SU-DHL-6 (cell line): Measurements from ENCODE around the gene DCLK1.

Experiments used
- H2AFZ ChIP-seq: fragments of 200-600 bp; sonication (generic); 2 replicates; pipeline ENCODE4 v1.6.1; 2014; ENCODE audit warnings: low read depth, mild to moderate bottlenecking, moderate library complexity, mixed read lengths, antibody characterized with exemption, low read length; ENCODE audit not compliant: severe bottlenecking
- H3F3A ChIP-seq: fragments of 200-600 bp; shearing (Covaris generic); 2 replicates; pipeline ENCODE4 v1.6.0; 2016; ENCODE audit warnings: antibody characterized with exemption, mild to moderate bottlenecking; ENCODE audit not compliant: insufficient read depth
- H3K27ac ChIP-seq: fragments of 200-600 bp; sonication (generic); 2 replicates; pipeline ENCODE4 v1.5.1; 2016; ENCODE audit warnings: low read depth, mild to moderate bottlenecking, low read length, moderate library complexity, mixed read lengths
- H3K27me3 ChIP-seq: fragments of 200-600 bp; sonication (generic), shearing (Covaris generic); 2 replicates; pipeline ENCODE4 v1.6.0; 2014; ENCODE audit warnings: mild to moderate bottlenecking, low read length
- H3K36me3 ChIP-seq: fragments of 200-600 bp; sonication (generic); 2 replicates; pipeline ENCODE4 v1.6.1; 2014; ENCODE audit warnings: mild to moderate bottlenecking, low read length, mixed read lengths
- H3K4me2 ChIP-seq: fragments of 300-600, 200-600 bp; shearing (Covaris generic), sonication (generic); 2 replicates; pipeline ENCODE4 v1.6.0; 2014; ENCODE audit warnings: low read length, low read depth, mild to moderate bottlenecking; ENCODE audit not compliant: poor library complexity, severe bottlenecking
- H3K4me3 ChIP-seq: fragments of 200-600 bp; sonication (generic); 2 replicates; pipeline ENCODE4 v1.5.1; 2014; ENCODE audit warnings: antibody characterized with exemption, low read length, mild to moderate bottlenecking, mixed read lengths; ENCODE audit not compliant: insufficient read depth, poor library complexity, severe bottlenecking
- H3K79me2 ChIP-seq: fragments of 200-600 bp; sonication (generic); 2 replicates; pipeline ENCODE4 v1.6.1; 2014; ENCODE audit warnings: mild to moderate bottlenecking, low read length, moderate library complexity; ENCODE audit not compliant: insufficient read depth
- H3K9ac ChIP-seq: fragments of 200-600 bp; sonication (generic); 2 replicates; pipeline ENCODE4 v1.7.0; 2014; ENCODE audit warnings: mild to moderate bottlenecking, low read length
- H3K9me2 ChIP-seq: fragments of 200-600 bp; sonication (generic); replicated peaks from 2 replicates; pipeline ENCODE4 v1.6.1; 2014; ENCODE audit warnings: low read length; ENCODE audit not compliant: insufficient read depth
- H3K9me3 ChIP-seq: fragments of 200-600 bp; sonication (generic); 2 replicates; pipeline ENCODE4 v1.6.1; 2014; ENCODE audit warnings: low read length, mixed read lengths; ENCODE audit not compliant: insufficient read depth
- H4K20me1 ChIP-seq: fragments of 200-600 bp; sonication (generic); 2 replicates; pipeline ENCODE4 v1.6.1; 2014; ENCODE audit warnings: low read depth, mild to moderate bottlenecking, antibody characterized with exemption, low read length, moderate library complexity, mixed read lengths
- EZH2phosphoT487 ChIP-seq: fragments of 200-600 bp; sonication (generic), shearing (Covaris generic); conservative IDR thresholded peaks from 2 replicates; pipeline ENCODE4 v1.6.1; 2018; ENCODE audit warnings: mild to moderate bottlenecking, antibody characterized with exemption, low read length, moderate library complexity, mixed read lengths
- TF ChIP-seq, protein P1 (sequence below): fragments of 200-600 bp; sonication (generic); IDR thresholded peaks from one replicate; pipeline ENCODE4 v1.5.1; 2017; ENCODE audit warnings: antibody characterized with exemption, mild to moderate bottlenecking, low read length, moderate library complexity; ENCODE audit not compliant: insufficient read depth, poor library complexity, severe bottlenecking

DCLK1 gene

DNA sequence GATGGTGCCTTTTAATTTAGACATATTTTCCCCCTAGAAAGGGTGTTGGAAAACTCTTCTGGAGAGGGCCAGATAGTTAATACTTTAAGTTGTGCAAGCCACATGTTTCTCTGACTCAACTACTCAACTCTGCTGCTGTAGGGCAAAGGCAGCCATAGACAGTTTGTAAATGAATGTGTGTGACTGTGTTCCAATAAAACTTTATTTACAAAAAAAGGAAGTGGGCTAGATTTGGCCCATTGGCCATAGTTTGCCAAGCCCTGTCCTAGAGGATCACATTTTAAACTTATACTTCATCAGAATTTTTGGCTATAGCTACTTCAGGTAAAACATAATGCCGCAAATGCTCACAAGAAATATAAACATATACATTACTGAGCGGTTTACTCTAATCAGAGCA is 348.4 kb downstream of the DCLK1 start:
- H3K9me3 ChIP-seq = no peaks in the 10 kb centered on the region
- no peak overlapping the region for H3K4me3 ChIP-seq
- no peak overlapping the region for H3K4me2 ChIP-seq
- no peaks in the 10 kb centered on the region for H3K36me3 ChIP-seq
- TF ChIP-seq, protein P1, sequence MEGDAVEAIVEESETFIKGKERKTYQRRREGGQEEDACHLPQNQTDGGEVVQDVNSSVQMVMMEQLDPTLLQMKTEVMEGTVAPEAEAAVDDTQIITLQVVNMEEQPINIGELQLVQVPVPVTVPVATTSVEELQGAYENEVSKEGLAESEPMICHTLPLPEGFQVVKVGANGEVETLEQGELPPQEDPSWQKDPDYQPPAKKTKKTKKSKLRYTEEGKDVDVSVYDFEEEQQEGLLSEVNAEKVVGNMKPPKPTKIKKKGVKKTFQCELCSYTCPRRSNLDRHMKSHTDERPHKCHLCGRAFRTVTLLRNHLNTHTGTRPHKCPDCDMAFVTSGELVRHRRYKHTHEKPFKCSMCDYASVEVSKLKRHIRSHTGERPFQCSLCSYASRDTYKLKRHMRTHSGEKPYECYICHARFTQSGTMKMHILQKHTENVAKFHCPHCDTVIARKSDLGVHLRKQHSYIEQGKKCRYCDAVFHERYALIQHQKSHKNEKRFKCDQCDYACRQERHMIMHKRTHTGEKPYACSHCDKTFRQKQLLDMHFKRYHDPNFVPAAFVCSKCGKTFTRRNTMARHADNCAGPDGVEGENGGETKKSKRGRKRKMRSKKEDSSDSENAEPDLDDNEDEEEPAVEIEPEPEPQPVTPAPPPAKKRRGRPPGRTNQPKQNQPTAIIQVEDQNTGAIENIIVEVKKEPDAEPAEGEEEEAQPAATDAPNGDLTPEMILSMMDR = no peak
- no peak for TF ChIP-seq EZH2phosphoT487
- no peak overlapping the region for H3K27ac ChIP-seq
- H4K20me1 ChIP-seq = no peaks in the 10 kb centered on the region
- no peak overlapping the region for H2AFZ ChIP-seq
- no peaks in the 10 kb centered on the region for H3K9me2 ChIP-seq
- H3K79me2 ChIP-seq = no peaks in the 10 kb centered on the region
- H3K27me3 ChIP-seq = no peaks in the 10 kb centered on the region
- no peak overlapping the region for H3K9ac ChIP-seq
- H3F3A ChIP-seq = no peaks in the 10 kb centered on the region

DNA sequence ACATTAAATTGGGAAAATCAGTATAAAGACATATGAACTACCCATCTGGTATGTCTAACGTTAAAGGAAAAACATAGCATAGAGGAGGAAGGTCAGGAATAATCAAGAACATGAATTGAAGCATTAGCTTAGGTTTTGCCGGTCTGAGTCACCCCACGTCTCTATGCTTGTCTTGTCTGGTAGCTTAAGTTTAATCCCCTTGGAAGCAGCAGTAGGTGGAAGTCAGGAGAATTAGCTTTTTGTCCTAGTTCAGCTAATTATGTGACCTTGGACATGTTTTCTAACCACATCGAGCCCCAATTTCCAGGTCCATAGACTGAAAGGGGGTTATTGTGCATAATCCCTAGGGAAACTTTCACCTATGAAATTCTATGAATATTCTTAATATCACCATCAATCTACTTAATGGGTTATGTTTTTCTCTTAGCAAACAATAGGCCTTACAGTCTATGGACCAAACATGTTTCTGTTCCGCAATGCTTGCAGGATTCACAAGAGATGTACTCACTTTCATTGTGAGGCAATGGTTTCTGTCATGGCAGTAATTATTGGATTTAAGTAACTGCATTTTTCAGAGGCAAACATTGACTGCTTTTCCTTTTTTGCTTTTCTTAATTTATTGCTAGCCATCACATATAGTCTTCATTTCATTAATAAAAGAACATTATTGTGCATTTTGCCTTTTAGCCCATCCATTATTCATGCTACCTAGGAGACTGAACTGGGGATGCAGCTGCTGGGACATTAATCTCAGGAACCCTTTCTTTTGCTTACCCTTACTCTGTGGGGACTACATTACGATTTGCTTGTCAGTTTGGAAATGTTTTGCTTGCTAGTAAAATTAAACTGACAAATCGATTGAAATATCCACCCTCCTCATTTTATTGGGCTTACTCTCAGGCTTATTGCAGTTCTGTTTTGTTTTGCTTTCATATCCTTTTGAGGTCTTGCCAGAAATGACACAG is 349.9 kb downstream of the DCLK1 start:
- H3K9me2 ChIP-seq = no peaks in the 10 kb centered on the region
- H3K4me2 ChIP-seq = no peak overlapping the region
- H3K9me3 ChIP-seq = no peaks in the 10 kb centered on the region
- no peak overlapping the region for H3K4me3 ChIP-seq
- no peak overlapping the region for H2AFZ ChIP-seq
- H3K27me3 ChIP-seq = no peaks in the 10 kb centered on the region
- H3K9ac ChIP-seq = no peak overlapping the region
- no peaks in the 10 kb centered on the region for H3K79me2 ChIP-seq
- H3K27ac ChIP-seq = no peak overlapping the region
- no peak for TF ChIP-seq EZH2phosphoT487
- TF ChIP-seq, protein P1 = no peak
- H3K36me3 ChIP-seq = no peaks in the 10 kb centered on the region
- no peaks in the 10 kb centered on the region for H4K20me1 ChIP-seq
- no peaks in the 10 kb centered on the region for H3F3A ChIP-seq

DNA sequence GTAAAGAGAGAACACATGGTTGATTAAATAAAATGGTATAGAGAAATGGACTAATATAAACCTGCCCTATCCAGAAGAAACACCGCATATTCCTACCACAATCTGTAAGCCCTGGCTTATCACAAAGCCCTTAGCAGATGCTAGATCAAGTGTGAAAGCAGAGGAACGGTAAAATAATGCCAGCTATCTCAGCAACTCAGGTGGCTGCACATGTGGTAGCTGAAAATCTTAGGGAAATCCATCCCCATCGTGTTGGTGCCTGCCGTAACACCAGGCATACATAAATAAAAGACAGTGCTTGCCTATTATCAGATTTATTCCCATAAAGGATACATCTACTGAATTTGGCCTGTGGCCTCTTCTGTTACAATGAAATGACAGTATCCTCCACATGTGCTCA is 350.6 kb downstream of the DCLK1 start:
- Histone ChIP-seq H3K9me2 (no peaks in the 10 kb centered on the region), H2AFZ (no peak overlapping the region), H3K4me2 (no peak overlapping the region), H3K27ac (no peak overlapping the region), H3K9ac (no peak overlapping the region), H3K4me3 (no peak overlapping the region), H3K79me2 (no peaks in the 10 kb centered on the region), H3K27me3 (no peaks in the 10 kb centered on the region), H4K20me1 (no peaks in the 10 kb centered on the region), H3K36me3 (no peaks in the 10 kb centered on the region), H3F3A (no peaks in the 10 kb centered on the region), H3K9me3 (no peaks in the 10 kb centered on the region)
- no peak for TF ChIP-seq EZH2phosphoT487
- TF ChIP-seq, protein P1 = no peak
